ENCODE data around the gene PRMT9. TPM values are rescaled to one million over a fixed set of nuclear protein-coding genes. Genes with fewer than 3 reads are reported as not detected.
A peak's percentile ranks its signal among the peaks of the same experiment; 100 is the strongest.

The PRMT9 gene
- total and polyA plus RNA-seq, 2 of the 13 experiments (the other 11 are each of a cell fraction or from before 2014, with no cell fraction given): 4.0 to 9.7 TPM

GRCh38 chr4:147683717-147684700 is at the start of gene PRMT9 (continued):
- TF ChIP-seq ZNF407 (CRISPR knock-in tag; IDR thresholded peaks at IDR 0.05; ENCODE audit: not compliant biosample characterization) (no peak), HCFC1 (IDR thresholded peaks at IDR 0.05; ENCODE audit: low read depth, low read length) (peak; percentile 36; the same call in 1 of the 2 replicates), CREM (IDR thresholded peaks at IDR 0.05) (peak; percentile 92), CREM (CRISPR knock-in tag; IDR thresholded peaks at IDR 0.05) (0 out of 2 replicates have a peak, but pooled peaks have one; percentile 70), BCL6 (CRISPR knock-in tag; IDR thresholded peaks at IDR 0.05) (peak; percentile 16; the same call in 1 of the 2 replicates), ZSCAN12 (CRISPR knock-in tag; IDR thresholded peaks at IDR 0.05) (0 out of 2 replicates have a peak, but pooled peaks have one; percentile 23), ZNF235 (CRISPR knock-in tag; IDR thresholded peaks at IDR 0.05; ENCODE audit: borderline replicate concordance) (no peak), RBFOX2 (IDR thresholded peaks at IDR 0.05; ENCODE audit: low read depth, low read length) (peak; percentile 96), ZNF558 (CRISPR knock-in tag; IDR thresholded peaks at IDR 0.05; ENCODE audit: borderline replicate concordance) (peak; percentile 72; the same call in 1 of the 2 replicates), MEIS1 (CRISPR knock-in tag; IDR thresholded peaks at IDR 0.05; ENCODE audit: borderline replicate concordance) (peak; percentile 91; the same call in 1 of the 2 replicates), SSRP1 (CRISPR knock-in tag; IDR thresholded peaks at IDR 0.05) (peak; percentile 65; the same call in 1 of the 2 replicates), ZNF563 (CRISPR knock-in tag; IDR thresholded peaks at IDR 0.05) (no peak), TSC22D2 (CRISPR knock-in tag; IDR thresholded peaks at IDR 0.05; ENCODE audit: borderline replicate concordance) (0 out of 2 replicates have a peak, but pooled peaks have one; percentile 36), MYPOP (CRISPR knock-in tag; IDR thresholded peaks at IDR 0.05) (peak; percentile 97), ZNF788 (CRISPR knock-in tag; IDR thresholded peaks at IDR 0.05; ENCODE audit: borderline replicate concordance) (peak; percentile 21; the same call in 1 of the 2 replicates), NFKB2 (CRISPR knock-in tag; IDR thresholded peaks at IDR 0.05; ENCODE audit: borderline replicate concordance) (peak; percentile 82; the same call in 1 of the 2 replicates), ZNF570 (CRISPR knock-in tag; IDR thresholded peaks at IDR 0.05; ENCODE audit: borderline replicate concordance) (no peak), MXI1 (IDR thresholded peaks at IDR 0.05; ENCODE audit: borderline replicate concordance, low read depth, low read length) (peak; percentile 60; the same call in 1 of the 3 replicates), SATB2 (CRISPR knock-in tag; IDR thresholded peaks at IDR 0.05) (peak; percentile 64; the same call in 1 of the 2 replicates), ZNF777 (CRISPR knock-in tag; IDR thresholded peaks at IDR 0.05) (peak; percentile 52; the same call in 1 of the 2 replicates)

Measured in HepG2 (cell line).